NOMO-1 treated with DMSO at 0.1 percent for 48 hours (cell line): ENCODE data around the gene WBP1L.
"Not testable (repeated sequence)": the region's sequence is repeated elsewhere in the genome, so short reads cannot be mapped to it uniquely, and the experiment has no call there.

Source experiments
- DNase-seq: peaks from one replicate; lab custom pipeline; 2025; ENCODE audit not compliant: unreplicated experiment; lab: John Stamatoyannopoulos, UW

The WBP1L gene

DNA sequence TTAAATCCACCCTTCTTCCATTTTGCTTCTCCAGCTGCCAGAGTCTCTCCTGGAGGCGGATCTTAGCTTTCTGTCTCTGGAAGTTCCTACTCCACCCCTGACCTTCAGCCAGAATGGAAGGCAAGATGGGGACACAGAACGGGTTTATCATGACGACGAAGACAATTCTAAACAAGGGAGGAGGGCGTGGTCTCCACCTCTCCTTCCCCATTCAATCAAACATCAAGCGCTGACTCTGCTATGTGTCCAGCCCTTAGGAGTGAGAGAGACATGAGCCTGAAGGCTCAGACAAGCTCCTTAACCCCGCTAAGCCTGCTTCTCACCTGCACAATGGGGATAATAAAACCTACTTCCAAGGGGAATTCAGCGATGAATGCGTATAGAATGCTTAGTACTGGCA is 90.4 kb downstream of the WBP1L start:
- DNase-seq: no peak

DNA sequence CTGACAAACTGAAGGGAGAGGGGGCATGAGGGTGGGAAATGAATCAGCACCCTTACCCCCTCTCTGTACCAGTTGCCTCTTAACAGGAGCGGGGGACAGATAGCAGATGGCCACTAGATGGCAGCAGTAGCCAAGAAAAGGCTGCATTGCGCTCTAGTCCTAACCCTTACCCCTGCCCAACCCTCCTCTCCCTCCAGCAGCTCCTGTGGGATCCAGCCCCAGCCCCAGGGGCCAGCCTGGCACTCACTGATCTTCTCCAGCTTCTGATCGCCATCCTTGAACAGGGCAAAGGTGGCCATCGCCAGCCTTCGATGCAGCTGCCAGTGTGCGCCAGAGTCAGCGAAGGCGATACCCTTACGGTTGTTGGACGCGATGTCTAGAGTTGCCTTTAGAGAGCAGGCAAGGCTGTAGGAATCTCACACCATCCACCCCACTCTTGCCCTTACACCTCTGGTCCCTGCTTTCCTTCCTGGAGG is 91.3 kb downstream of the WBP1L start:
- DNase-seq: peak; percentile 72

DNA sequence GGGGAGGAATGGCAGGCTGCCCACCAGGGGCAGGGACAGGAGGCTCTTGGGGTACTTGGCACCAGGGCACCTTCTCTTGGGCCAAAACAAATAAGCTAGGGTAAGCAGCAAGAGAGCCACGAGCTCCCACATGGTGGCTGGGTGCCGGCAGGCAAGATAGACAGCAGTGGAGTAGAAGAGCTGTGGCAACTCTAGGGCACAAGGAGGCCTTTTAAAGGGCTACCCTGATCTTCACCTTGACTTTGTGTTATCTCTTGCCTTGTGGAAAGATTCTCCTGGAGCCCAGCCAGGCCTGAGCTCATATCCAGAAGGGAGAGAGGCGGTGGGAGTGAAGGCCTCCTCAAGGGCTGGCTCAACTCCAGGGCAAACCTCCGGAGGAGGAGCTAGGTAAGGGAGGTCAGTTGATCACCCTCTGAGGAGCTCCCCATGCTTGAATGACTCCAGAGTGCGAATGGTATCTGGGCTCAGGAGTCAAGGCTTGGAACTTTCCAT is 93.5 kb downstream of the WBP1L start, which contains the start of gene CYP17A1:
TSS of gene CYP17A1 (minus strand) at position 184 of the 492 bp plus-strand sequence. CDS start at position 132, 52 bp downstream.
- DNase-seq: no peak

DNA sequence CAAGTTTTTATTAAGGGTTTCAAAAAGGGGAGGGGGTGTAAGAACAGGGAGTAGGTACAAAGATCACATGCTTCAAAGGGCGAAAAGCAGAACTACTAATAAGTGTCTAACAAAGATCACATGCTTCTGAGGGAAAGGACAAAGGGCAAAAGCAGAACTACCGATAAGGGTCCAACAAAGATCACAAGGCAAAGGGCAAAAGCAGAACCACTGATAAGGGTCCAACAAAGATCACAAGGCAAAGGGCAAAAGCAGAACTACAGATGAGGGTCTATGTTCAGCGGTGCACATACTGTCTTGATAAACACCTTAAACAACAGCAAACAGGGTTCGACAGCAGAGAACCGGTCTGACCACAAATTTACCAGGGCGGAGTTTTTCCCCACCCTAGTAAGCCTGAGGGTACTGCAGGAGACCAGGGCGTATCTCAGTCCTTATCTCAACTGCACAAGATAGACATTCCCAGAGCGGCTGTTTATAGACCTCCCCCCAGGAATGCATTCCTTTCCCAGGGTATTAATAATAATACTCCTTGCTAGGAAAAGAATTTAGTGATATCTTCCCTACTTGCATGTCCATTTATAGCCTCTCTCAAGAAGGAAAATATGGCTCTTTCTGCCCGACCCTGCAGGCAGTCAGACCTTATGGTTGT is 94.7 kb downstream of the WBP1L start:
- DNase-seq: not testable (repeated sequence)

DNA sequence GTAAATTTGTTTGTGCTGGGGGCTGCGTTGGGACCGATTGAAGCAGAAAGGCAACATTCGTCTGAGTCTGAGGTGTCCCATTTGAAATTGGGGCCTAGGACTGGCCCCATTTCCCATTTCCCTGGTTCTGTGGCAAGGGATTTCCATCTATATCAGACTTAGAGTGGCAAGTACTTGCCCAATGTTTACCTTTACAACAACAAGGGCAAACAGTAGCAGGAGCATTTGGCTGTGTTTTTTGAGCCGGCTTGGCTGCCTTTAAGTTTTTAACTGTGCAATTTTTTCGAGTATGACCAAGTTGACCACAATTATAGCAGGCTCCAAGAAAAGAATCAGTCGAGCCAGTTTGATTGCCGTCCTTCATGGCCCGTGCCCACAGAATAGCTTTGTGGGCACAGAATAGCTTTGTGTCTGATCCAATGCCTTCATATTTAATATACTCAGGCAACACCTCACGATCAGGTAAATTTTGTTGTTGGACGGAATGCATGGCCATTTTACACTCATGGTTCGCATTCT is 98.1 kb downstream of the WBP1L start:
- no peak for DNase-seq

DNA sequence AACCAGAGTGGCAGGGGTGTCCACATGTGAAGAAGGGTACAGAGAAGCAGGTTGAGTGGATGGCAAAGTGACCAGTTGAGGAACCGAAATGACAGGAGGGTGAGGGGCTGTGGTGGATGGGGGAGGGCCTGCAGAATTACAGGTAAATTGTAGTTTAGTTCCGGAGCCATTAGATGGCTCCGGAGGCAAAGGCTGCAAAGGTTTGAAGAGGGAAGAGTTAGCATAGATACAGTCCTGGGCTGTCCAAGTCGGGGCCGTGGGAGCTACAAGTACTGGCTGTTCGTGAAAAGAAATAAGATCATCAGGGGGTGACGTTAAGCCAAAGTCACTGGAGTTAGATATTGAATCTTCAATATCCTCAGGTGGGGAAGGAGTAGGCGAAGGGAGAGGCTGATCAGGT is 99.4 kb downstream of the WBP1L start:
- DNase-seq: not testable (repeated sequence)

DNA sequence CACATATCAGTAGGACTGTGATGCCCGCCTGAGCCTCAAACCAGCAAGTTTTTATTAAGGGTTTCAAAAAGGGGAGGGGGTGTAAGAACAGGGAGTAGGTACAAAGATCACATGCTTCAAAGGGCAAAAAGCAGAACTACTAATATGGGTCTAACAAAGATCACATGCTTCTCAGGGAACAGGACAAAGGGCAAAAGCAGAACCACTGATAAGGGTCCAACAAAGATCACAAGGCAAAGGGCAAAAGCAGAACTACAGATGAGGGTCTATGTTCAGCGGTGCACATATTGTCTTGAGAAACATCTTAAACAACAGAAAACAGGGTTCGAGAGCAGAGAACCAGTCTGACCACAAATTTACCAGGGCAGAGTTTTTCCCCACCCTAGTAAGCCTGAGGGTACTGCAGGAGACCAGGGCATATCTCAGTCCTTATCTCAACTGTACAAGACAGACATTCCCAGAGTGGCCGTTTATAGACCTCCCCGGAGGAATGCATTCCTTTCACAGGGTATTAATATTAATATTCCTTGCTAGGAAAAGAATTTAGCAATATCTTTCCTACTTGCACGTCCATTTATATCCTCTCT is 100.5 kb downstream of the WBP1L start:
- not testable (repeated sequence) for DNase-seq

DNA sequence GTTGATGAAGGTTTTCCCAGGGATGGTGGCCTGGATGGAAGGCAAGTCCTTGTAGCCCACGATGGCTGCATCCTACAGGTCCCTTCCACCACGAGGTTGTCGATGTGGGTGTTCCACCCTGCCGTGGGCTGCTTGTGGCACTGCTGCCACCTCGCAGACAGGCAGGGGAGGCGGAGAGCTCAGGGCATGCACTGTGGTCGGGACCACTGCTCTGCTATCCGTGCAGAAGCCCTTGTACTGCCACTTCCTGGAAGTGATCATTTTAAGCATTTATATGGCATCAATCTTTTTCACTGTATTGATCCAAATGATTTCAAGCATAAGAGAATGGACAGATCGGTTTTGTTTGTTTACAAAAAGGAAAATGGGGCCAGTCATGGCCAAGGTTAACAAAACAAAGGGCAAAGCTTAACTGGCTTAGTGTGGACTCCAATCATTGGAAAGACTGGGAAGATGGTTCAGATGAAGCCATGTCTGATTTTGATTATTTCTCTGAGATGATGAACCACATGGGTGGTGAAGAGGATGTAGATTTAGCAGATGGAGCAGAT is 101.7 kb downstream of the WBP1L start:
- DNase-seq: no peak

DNA sequence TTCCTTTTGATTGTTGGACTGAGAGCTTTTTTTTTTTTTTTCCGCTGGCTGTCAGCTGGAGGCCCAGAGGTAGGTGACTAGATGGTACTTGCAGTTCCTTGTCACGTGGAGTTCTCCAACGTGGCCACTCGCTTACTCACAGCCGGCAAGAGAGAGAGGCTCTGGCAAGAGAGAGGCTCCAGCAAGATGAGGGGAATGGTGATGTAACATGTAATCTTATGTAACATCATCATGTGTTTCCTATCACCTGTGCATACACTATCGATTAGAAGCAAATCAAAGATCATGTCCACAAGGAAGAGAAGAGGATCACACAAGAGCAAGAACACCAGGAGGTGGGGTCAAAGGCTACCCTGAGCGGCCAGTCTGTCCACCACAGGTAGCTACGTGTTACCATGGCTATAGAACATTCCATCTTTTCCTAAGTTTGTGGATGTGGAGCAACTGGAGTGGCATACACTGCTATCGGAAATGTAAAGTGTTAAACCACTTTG is 106.3 kb downstream of the WBP1L start:
- DNase-seq: no peak

DNA sequence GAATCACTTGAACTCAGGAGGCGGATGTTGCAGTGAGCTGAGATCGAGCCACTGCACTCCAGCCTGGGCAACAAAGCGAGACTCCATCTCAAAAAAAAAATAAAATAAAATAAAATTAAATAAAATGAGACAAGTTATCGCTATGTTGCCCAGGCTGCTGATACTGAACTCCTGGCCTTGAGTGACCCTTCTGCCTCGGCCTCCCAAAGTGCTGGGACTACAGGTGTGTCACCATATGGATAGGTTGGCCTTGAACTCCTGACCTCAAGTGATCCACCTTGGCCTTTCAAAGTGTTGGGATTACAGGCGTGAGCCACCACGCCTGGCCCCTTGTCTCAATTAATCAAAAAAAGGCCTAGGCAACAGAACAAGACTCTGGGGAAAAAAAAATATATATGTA is 109.5 kb downstream of the WBP1L start:
- not testable (repeated sequence) for DNase-seq

DNA sequence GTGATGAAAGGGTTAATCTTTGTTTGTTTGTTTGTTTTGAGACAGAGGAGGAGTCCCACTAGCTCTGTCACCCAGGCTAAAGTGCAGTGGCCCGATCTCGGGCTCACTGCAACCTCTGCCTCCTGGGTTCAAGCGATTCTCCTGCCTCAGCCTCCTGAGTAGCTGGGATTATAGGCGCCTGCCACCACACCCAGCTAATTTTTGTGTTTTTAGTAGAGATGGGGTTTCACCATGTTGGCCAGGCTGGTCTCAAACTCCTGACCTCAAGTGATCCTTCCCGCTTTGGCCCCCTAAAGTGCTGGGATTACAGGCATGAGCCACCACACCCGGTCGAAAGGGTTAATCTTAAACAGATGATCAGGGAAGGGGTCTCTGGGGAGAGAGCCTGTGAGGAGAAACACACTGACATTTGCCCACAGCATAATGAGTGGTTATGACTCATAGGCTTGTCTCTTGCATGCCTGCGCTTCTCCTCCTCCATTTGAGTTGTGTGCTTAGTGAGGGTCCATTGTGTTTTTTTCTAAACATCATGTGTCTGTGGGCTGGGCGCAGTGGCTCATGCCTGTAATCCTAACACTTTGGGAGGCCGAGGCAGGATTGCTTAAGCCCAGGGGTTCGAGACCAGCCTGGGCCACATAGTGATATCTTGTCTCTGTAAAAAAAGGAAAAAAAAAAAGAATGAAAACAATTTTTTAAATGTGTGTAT is 112.1 kb downstream of the WBP1L start:
- not testable (repeated sequence) for DNase-seq

DNA sequence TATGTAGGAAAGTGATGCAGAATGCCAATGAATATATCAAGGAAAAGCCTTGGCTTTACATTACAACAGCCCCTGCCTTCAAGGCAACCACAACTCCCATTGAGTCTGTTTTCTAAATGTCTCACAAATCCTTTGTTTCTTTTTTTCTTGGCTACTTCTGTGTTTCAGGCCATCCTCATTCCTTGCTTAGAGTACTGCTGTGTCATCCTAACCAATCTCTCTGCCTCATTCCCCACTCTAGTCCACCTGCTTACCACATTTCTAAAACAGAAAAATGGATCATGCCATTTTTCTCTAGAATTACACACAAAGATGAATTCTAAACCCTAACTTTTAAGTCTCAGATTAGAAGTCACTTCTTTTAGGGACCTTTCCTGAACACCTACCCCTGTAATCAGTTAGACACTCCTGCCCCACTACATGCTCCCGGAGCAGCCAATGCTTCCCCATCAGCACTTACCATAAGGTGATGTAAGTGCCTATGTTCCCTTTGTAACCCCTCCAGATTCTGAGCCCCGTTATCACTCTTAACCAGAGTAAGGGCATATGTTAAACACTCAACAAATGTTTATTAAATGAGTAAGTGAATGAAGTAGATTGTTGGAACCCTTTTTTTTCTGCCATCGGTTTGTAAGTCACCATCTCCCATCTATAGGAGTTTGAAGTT is 113.1 kb downstream of the WBP1L start:
- no peak for DNase-seq

DNA sequence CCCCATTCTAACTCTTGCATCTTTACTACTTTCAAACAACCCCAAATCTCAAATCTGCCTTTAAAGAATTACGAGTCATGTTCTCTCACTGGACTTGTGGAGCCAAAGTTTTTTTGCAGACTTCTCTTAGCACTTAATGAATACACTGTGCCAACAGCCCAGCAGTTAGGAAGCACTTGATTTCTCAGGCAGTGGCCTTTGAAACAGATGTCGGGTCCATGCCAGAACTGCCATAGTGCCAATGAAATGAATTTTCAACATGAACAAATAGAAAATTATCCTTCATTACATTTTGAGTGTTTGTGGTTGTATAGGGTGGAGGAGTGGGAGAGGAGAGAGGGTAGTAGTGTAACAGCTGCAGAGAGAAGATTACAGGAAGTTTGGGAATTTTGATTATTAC is 116.2 kb downstream of the WBP1L start:
- no peak for DNase-seq

DNA sequence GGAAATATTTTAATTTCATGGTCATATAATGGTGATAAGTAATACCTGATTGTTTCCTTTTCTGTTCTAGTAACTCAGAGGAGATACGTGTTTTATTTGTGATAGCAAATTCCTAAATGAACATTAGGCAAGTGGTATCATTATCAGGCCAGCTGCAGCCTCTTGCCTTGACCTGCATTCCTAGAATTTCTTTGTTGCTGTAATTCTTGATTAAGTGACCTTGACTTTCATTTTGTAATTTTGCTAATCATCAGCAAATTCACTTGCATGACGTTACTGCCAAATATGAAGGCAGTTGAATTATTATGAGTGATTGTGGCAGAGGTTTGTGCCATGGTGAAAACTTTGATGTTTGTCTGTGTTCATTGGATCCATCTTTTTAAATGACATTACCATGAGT is 119.9 kb downstream of the WBP1L start:
- DNase-seq: no peak

DNA sequence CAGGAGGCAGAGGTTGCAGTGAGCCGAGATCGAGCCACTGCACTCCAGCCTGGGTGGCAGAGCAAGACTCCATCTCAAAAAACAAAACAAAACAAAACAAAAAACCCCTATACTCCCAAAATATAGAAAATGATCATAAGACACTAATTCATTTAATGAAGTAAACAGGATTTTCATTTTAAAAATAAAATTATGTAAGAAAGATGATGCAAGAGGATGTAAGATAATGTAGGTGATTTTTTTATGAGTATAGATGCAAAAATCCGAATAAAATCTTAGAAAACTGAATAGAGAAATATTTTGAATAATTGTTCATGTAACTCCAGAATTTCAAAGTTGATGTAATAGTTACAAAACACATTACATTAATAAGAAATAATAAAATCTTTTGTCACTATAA is 121.9 kb downstream of the WBP1L start:
- no peak for DNase-seq
